OCI-LY3 (cell line): ENCODE results near the gene CFAP92.

ENCODE experiments used
- CTCF ChIP-seq: fragments of 200-600, 300-600 bp; sonication (generic); IDR thresholded peaks from 2 replicates; pipeline ENCODE4 v1.5.1; 2014; ENCODE audit warnings: antibody characterized with exemption, low read length, low read depth
- EZH2phosphoT487 ChIP-seq: fragments of 200-600 bp; shearing (Covaris generic); IDR thresholded peaks from 2 replicates; pipeline ENCODE4 v1.6.1; 2018; ENCODE audit warnings: antibody characterized with exemption, mixed run types, low read depth

GRCh38 chr3:129034642-129035041 lies 40.8 kb upstream of the CFAP92 start:
- TF ChIP-seq CTCF, result no peak
- no peak for TF ChIP-seq EZH2phosphoT487
